ENCODE measurements around the gene STPG3. TPM values are rescaled to one million over a fixed set of nuclear protein-coding genes. Genes with fewer than 3 reads are reported as not detected.

The STPG3 gene
- polyA plus RNA-seq, 1 experiment, result not detected

GRCh38 chr9:137219757-137220316 lies 31.2 kb upstream of the STPG3 start:
- POLR2A ChIA-PET, result no interaction called here
- H3K4me3 ChIP-seq (ENCODE audit: low read depth, low read length), result no peak overlapping the region
- CTCF ChIA-PET, result no interaction called here
- DNase-seq (ENCODE audit: low read depth), result no peak
- no peak for TF ChIP-seq CTCF (IDR thresholded peaks at IDR 0.05; ENCODE audit: insufficient read depth, low read depth, low read length)
- H3K36me3 ChIP-seq (ENCODE audit: control insufficient read depth, insufficient read depth, low read length), result no peaks in the 10 kb centered on the region; the same call in none of the 2 replicates
- H3K27me3 ChIP-seq (ENCODE audit: control insufficient read depth, insufficient read depth, low read length), result no peaks in the 10 kb centered on the region

GRCh38 chr9:137220317-137221094 lies 30.6 kb upstream of the STPG3 start:
- Histone ChIP-seq H3K36me3 (ENCODE audit: control insufficient read depth, insufficient read depth, low read length) (no peaks in the 10 kb centered on the region; the same call in none of the 2 replicates), H3K27me3 (ENCODE audit: control insufficient read depth, insufficient read depth, low read length) (no peaks in the 10 kb centered on the region), H3K4me3 (ENCODE audit: low read depth, low read length) (no peak overlapping the region)
- ChIA-PET CTCF (interaction anchor here (5.6 kb wide), 1 partner anchor 16 kb away, joined by 36 read pairs; no protein-coding TSS in a partner anchor), POLR2A (no interaction called here)
- no peak for DNase-seq (ENCODE audit: low read depth)
- TF ChIP-seq CTCF (IDR thresholded peaks at IDR 0.05; ENCODE audit: insufficient read depth, low read depth, low read length), result no peak

GRCh38 chr9:137221095-137221505 lies 30.0 kb upstream of the STPG3 start:
- no peak overlapping the region for H3K4me3 ChIP-seq (ENCODE audit: low read depth, low read length)
- POLR2A ChIA-PET, result no interaction called here

GRCh38 chr9:137221506-137222111 lies 29.5 kb upstream of the STPG3 start:
- no peaks in the 10 kb centered on the region for H3K27me3 ChIP-seq (ENCODE audit: control insufficient read depth, insufficient read depth, low read length)
- no peaks in the 10 kb centered on the region; the same call in none of the 2 replicates for H3K36me3 ChIP-seq (ENCODE audit: control insufficient read depth, insufficient read depth, low read length)
- CTCF ChIA-PET, result interaction anchor here (5.6 kb wide), 1 partner anchor 15 kb away, joined by 36 read pairs; no protein-coding TSS in a partner anchor
- POLR2A ChIA-PET, result no interaction called here
- TF ChIP-seq CTCF (IDR thresholded peaks at IDR 0.05; ENCODE audit: insufficient read depth, low read depth, low read length), result no peak
- no peak for DNase-seq (ENCODE audit: low read depth)
- peak overlapping the region; percentile 86 for H3K4me3 ChIP-seq (ENCODE audit: low read depth, low read length)

More at GRCh38 chr9:137221095-137221505, 30.0 kb upstream of the STPG3 start:
- TF ChIP-seq CTCF (IDR thresholded peaks at IDR 0.05; ENCODE audit: insufficient read depth, low read depth, low read length), result no peak
- no peaks in the 10 kb centered on the region; the same call in none of the 2 replicates for H3K36me3 ChIP-seq (ENCODE audit: control insufficient read depth, insufficient read depth, low read length)
- no peak for DNase-seq (ENCODE audit: low read depth)
- CTCF ChIA-PET, result interaction anchor here (5.6 kb wide), 1 partner anchor 16 kb away, joined by 36 read pairs; no protein-coding TSS in a partner anchor
- no peaks in the 10 kb centered on the region for H3K27me3 ChIP-seq (ENCODE audit: control insufficient read depth, insufficient read depth, low read length)

Data from BJ (cell line).